GM12878 (cell line): ENCODE results near the gene CACNA1H. TPM values are rescaled to one million over a fixed set of nuclear protein-coding genes. Genes with fewer than 3 reads are reported as not detected.

Experiments
- ATAC-seq: fragments of 200-7000 bp; cut with Tn5 transposase; 3 replicates; pipeline ENCODE4 v1.9.1; 2020; ENCODE audit warnings: mild to moderate bottlenecking, moderate library complexity
- BruUV-seq: library from RNA; stranded (reverse); fragments of 400-500 nt; replicated peaks from 2 replicates; lab custom pipeline; 2021; lab: Mats Ljungman, UMichigan
- CTCF ChIA-PET: fragments of 300-600 bp; sonication (Branson Sonifier 250); formaldehyde crosslinking; extraction: SDS; loops from one replicate; lab custom pipeline; 2021; ENCODE audit warnings: inconsistent platforms; lab: Yijun Ruan, JAX
- POLR2A ChIA-PET: fragments of 350-600 bp; formaldehyde crosslinking; extraction: SDS; loops from one replicate; lab custom pipeline; 2021; ENCODE audit warnings: inconsistent platforms; lab: Charles Lee
- RAD21 ChIA-PET: fragments of 300-600 bp; sonication (Branson Sonifier 250); formaldehyde crosslinking; loops from one replicate; lab custom pipeline; 2023; ENCODE audit warnings: antibody characterized with exemption; ENCODE audit not compliant: unreplicated experiment; lab: Charles Lee
- SMC1A ChIA-PET: fragments of 300-600 bp; sonication (Branson Sonifier 250); formaldehyde crosslinking; loops from one replicate; lab custom pipeline; 2023; ENCODE audit not compliant: unreplicated experiment, uncharacterized antibody; lab: Charles Lee
- DNase-seq: peaks from one replicate; pipeline ENCODE4 v3.0.0-alpha.2; 2011; ENCODE audit warnings: low read depth, low spot score
- FAIRE-seq: peaks from 3 replicates; lab custom pipeline; 2011; peaks lifted over from hg19 to GRCh38; lab: Jason Lieb, UNC
- H2AFZ ChIP-seq: 2 replicates; pipeline ENCODE4 v1.6.0; 2011; ENCODE audit warnings: low read depth, low read length, control low read depth; ENCODE audit not compliant: control insufficient read depth
- H3K27ac ChIP-seq: 2 replicates; pipeline ENCODE4 v1.5.1; 2011; ENCODE audit warnings: control low read depth; ENCODE audit not compliant: control insufficient read depth, insufficient read depth
- H3K27me3 ChIP-seq, 2 experiments: replicated peaks in 1 of 2; 2 replicates each; pipeline versions ENCODE4 v1.6.0 to v1.6.1; 2011; ENCODE audit warnings: low read length in 1 of 2; ENCODE audit not compliant: control insufficient read depth in 2 of 2, insufficient read depth in 2 of 2
- H3K36me3 ChIP-seq, 2 experiments: 2 replicates each; pipeline ENCODE4 v1.5.1; 2011; ENCODE audit warnings: low read length in 1 of 2; ENCODE audit not compliant: control insufficient read depth in 2 of 2, insufficient read depth in 2 of 2
- H3K4me1 ChIP-seq: 2 replicates; pipeline ENCODE4 v1.6.1; 2011; ENCODE audit warnings: mild to moderate bottlenecking, low read length, moderate library complexity, mixed read lengths; ENCODE audit not compliant: control insufficient read depth, insufficient read depth
- H3K4me2 ChIP-seq: 2 replicates; pipeline ENCODE4 v1.6.0; 2011; ENCODE audit warnings: control low read depth; ENCODE audit not compliant: control insufficient read depth, insufficient read depth
- H3K4me3 ChIP-seq: fragments of 200-600 bp; sonication (generic); 2 replicates; pipeline ENCODE4 v1.5.1; 2016
- H3K79me2 ChIP-seq: 2 replicates; pipeline ENCODE4 v1.6.0; 2011; ENCODE audit warnings: low read length; ENCODE audit not compliant: control insufficient read depth, insufficient read depth
- H3K9ac ChIP-seq: 2 replicates; pipeline ENCODE4 v1.8.0; 2011; ENCODE audit warnings: low read length, control low read depth, mixed read lengths; ENCODE audit not compliant: control insufficient read depth, insufficient read depth
- H3K9me3 ChIP-seq: replicated peaks from 3 replicates; pipeline ENCODE4 v1.5.1; 2011; ENCODE audit warnings: mild to moderate bottlenecking, low read length; ENCODE audit not compliant: control insufficient read depth, insufficient read depth
- H4K20me1 ChIP-seq: 2 replicates; pipeline ENCODE4 v1.6.0; 2011; ENCODE audit not compliant: control insufficient read depth, insufficient read depth
- BMI1 ChIP-seq: fragments of 450-650 bp; IDR thresholded peaks from 2 replicates; pipeline ENCODE4 v1.6.1; 2016; ENCODE audit warnings: mild to moderate bottlenecking, moderate library complexity, borderline replicate concordance
- CBX5 ChIP-seq: sonication (generic); IDR thresholded peaks from 2 replicates; pipeline ENCODE4 v1.6.1; 2016; ENCODE audit warnings: low read depth, moderate library complexity, mild to moderate bottlenecking, inconsistent platforms
- CHD2 ChIP-seq: IDR thresholded peaks from 2 replicates; pipeline ENCODE4 v1.6.1; 2011; ENCODE audit warnings: low read depth, low read length, improper control_type of control experiment, borderline replicate concordance
- CREB1 ChIP-seq: IDR thresholded peaks from 2 replicates; pipeline ENCODE4 v1.6.1; 2012; ENCODE audit warnings: low read depth, mild to moderate bottlenecking, inconsistent platforms
- E2F4 ChIP-seq: IDR thresholded peaks from 2 replicates; pipeline ENCODE4 v1.6.1; 2012; ENCODE audit warnings: low read depth, low read length, improper control_type of control experiment
- EP300 ChIP-seq, 2 experiments: fragments of 150-350 bp in 1 of 2; IDR thresholded peaks; 2 replicates each; pipeline ENCODE4 v1.6.1; 2011 to 2012; ENCODE audit warnings: low read depth in 2 of 2, low read length in 2 of 2, borderline replicate concordance in 1 of 2, improper control_type of control experiment in 1 of 2, inconsistent platforms in 1 of 2; ENCODE audit not compliant: control insufficient read depth in 1 of 2
- GABPA ChIP-seq: IDR thresholded peaks from 2 replicates; pipeline ENCODE4 v1.6.1; 2014; ENCODE audit warnings: antibody characterized with exemption, low read depth, mild to moderate bottlenecking, inconsistent platforms
- MEF2B ChIP-seq: fragments of 450-650 bp; IDR thresholded peaks from 2 replicates; pipeline ENCODE4 v1.6.1; 2018; ENCODE audit warnings: mild to moderate bottlenecking, moderate library complexity; ENCODE audit not compliant: partially characterized antibody, poor library complexity, severe bottlenecking
- PKNOX1 ChIP-seq: fragments of 450-650 bp; IDR thresholded peaks from 2 replicates; pipeline ENCODE4 v1.6.1; 2016; ENCODE audit warnings: mild to moderate bottlenecking
- RUNX3 ChIP-seq: IDR thresholded peaks from 2 replicates; pipeline ENCODE4 v1.6.1; 2012; ENCODE audit warnings: low read length, inconsistent platforms
- SMAD5 ChIP-seq: IDR thresholded peaks from 2 replicates; pipeline ENCODE4 v1.6.1; 2016; ENCODE audit warnings: antibody characterized with exemption, low read depth
- SRF ChIP-seq, 2 experiments: IDR thresholded peaks; 2 replicates each; pipeline ENCODE4 v1.6.1; 2011; ENCODE audit warnings: low read depth in 2 of 2, low read length in 2 of 2, mild to moderate bottlenecking in 1 of 2, moderate library complexity in 1 of 2
- STAT1 ChIP-seq: fragments of 450-650 bp; conservative IDR thresholded peaks from 2 replicates; pipeline ENCODE4 v1.6.1; 2014; ENCODE audit warnings: antibody characterized with exemption, mild to moderate bottlenecking
- ZNF384 ChIP-seq: IDR thresholded peaks from 2 replicates; pipeline ENCODE4 v1.6.1; 2012; ENCODE audit warnings: low read depth, mild to moderate bottlenecking, low read length, improper control_type of control experiment, borderline replicate concordance
- WGBS: methylation state at CpG from one replicate; pipeline ENCODE4 v1.1.6; 2016; ENCODE audit warnings: low lambda C conversion rate; ENCODE audit not compliant: insufficient replicate concordance, insufficient coverage; ENCODE audit errors: missing lambda C conversion rate; 5-methylcytosine and 5-hydroxymethylcytosine counted together
- in situ Hi-C: fragments of 300-500 bp; cut with MboI; formaldehyde crosslinking; loops from 9 replicates; pipeline ENCODE4 v1.14.3; 2018; ENCODE audit warnings: mixed read lengths
- intact Hi-C: fragments of 100-400 bp; cut with micrococcal nuclease; formaldehyde crosslinking; loops from one replicate; pipeline ENCODE4 v1.14.2; 2022; ENCODE audit not compliant: unreplicated experiment
- polyA plus RNA-seq, 11 experiments: library from polyadenylated mRNA; depleted of rRNA in 4 of 11; unstranded in 6 of 11; stranded (reverse) in 5 of 11; fragments of >200 nt; fragmentation: Nextera tagmentation in 4 of 11; fragmentation: Illumina TruSeq in 1 of 11; extraction: Ambion mirVana in 4 of 11; extraction: Trizol in 1 of 11; gene quantifications; 1 replicate in 1 of 11; 2 replicates in 10 of 11; pipeline versions ENCODE4 v1.2.1 to v1.2.3, GENCODE V29; 2011 to 2016; ENCODE audit warnings: inconsistent platforms in 2 of 11, missing spikeins in 2 of 11, low read depth in 1 of 11
- total RNA-seq, 4 experiments: library from RNA; depleted of rRNA in 3 of 4; stranded (reverse); fragments of >200 nt in 3 of 4; fragmentation: Illumina TruSeq in 1 of 4; extraction: Trizol in 1 of 4; gene quantifications; 2 replicates each; pipeline versions ENCODE4 v1.2.1 to v1.2.3, GENCODE V29; 2013 to 2021
- TF ChIP-seq, protein P1 (sequence below): IDR thresholded peaks from 2 replicates; pipeline ENCODE4 v1.6.1; 2011; ENCODE audit warnings: low read depth, low read length, improper control_type of control experiment, borderline replicate concordance
- TF ChIP-seq, protein P2 (sequence below): fragments of 450-650 bp; IDR thresholded peaks from 2 replicates; pipeline ENCODE4 v1.6.1; 2018; ENCODE audit warnings: mild to moderate bottlenecking, low read depth, moderate library complexity; ENCODE audit not compliant: partially characterized antibody

Gene CACNA1H
- total and polyA plus RNA-seq, 10 of the 15 experiments (the other 5 are each of a cell fraction or from before 2014, with no cell fraction given): 0.03 to 0.54 TPM; not detected in 8

DNA sequence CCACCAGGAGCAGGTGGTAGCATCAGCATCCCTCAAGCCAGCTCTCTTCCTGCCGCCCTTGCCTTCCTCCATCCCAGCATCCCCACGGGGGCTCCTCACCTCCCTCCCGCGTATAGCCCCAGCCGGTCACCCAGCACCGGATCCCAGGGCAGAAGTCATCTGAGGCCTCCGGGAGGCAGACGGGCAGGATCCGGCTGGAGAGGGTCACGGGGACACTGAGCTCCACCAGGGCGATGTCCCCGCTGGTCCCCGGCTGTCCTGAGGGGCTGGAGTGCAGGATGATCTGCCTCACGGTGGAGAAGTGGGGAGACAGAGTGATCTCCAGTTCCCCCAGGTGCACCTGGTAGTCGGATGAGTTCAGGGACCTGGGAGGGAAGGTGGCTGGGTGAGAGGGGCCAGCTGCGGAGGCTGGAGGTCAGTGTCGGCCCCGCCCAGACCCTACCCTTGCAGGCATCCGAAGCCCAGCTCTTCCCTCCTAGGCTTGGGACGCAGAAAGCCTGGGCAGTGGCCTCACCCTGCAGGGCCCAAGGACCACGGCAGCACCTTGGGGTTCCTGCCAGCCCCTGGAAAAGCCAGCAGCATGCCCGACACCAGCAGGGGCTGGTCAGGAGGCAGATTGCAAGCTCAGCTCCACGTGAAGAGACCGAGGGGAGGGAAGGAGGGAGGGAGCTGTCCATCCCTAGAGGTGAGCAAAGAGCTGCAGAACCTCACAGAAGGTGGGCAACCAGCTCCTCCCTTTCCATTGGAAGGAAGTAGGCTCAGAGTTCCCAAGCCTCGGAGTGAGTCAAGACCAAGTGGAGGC is 69.8 kb downstream of the CACNA1H start:
- H3K9me3 ChIP-seq: no peaks in the 10 kb centered on the region
- ChIA-PET POLR2A (no interaction called here), CTCF (no interaction called here), SMC1A (no interaction called here), RAD21 (no interaction called here)
- H3K4me2 ChIP-seq: no peak overlapping the region
- no peak overlapping the region for H3K27ac ChIP-seq
- no peak overlapping the region for H3K9ac ChIP-seq
- no peaks in the 10 kb centered on the region for H3K36me3 ChIP-seq
- no peak for ATAC-seq
- H3K4me1 ChIP-seq: no peaks in the 10 kb centered on the region
- BruUV-seq: no TSS peak
- H4K20me1 ChIP-seq: no peaks in the 10 kb centered on the region
- H3K27me3 ChIP-seq: no peaks in the 10 kb centered on the region; a peak in 1 of 4 replicates
- DNase-seq: no peak
- intact Hi-C loops: no loop called here
- H2AFZ ChIP-seq: no peak overlapping the region
- no peak overlapping the region for H3K4me3 ChIP-seq
- WGBS: 43% methylated on average over 24 of the region's 25 CpGs
- no peak for FAIRE-seq
- in situ Hi-C loops: no loop called here
- no peaks in the 10 kb centered on the region for H3K79me2 ChIP-seq
- TF ChIP-seq SRF (IDR thresholded peaks at IDR 0.05; ENCODE audit: low read depth in 2 of 2, low read length in 2 of 2) (no peak), GABPA (no peak), ZNF384 (no peak), CBX5 (no peak), PKNOX1 (no peak), STAT1 (no peak), CREB1 (no peak), RUNX3 (no peak), BMI1 (no peak), MEF2B (no peak), CHD2 (no peak), E2F4 (no peak), EP300 (IDR thresholded peaks at IDR 0.05; ENCODE audit: borderline replicate concordance in 1 of 2, control insufficient read depth in 1 of 2, low read depth in 2 of 2, low read length in 2 of 2) (no peak), SMAD5 (no peak)
- TF ChIP-seq, protein P1, sequence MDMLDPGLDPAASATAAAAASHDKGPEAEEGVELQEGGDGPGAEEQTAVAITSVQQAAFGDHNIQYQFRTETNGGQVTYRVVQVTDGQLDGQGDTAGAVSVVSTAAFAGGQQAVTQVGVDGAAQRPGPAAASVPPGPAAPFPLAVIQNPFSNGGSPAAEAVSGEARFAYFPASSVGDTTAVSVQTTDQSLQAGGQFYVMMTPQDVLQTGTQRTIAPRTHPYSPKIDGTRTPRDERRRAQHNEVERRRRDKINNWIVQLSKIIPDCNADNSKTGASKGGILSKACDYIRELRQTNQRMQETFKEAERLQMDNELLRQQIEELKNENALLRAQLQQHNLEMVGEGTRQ: no peak
- TF ChIP-seq, protein P2, sequence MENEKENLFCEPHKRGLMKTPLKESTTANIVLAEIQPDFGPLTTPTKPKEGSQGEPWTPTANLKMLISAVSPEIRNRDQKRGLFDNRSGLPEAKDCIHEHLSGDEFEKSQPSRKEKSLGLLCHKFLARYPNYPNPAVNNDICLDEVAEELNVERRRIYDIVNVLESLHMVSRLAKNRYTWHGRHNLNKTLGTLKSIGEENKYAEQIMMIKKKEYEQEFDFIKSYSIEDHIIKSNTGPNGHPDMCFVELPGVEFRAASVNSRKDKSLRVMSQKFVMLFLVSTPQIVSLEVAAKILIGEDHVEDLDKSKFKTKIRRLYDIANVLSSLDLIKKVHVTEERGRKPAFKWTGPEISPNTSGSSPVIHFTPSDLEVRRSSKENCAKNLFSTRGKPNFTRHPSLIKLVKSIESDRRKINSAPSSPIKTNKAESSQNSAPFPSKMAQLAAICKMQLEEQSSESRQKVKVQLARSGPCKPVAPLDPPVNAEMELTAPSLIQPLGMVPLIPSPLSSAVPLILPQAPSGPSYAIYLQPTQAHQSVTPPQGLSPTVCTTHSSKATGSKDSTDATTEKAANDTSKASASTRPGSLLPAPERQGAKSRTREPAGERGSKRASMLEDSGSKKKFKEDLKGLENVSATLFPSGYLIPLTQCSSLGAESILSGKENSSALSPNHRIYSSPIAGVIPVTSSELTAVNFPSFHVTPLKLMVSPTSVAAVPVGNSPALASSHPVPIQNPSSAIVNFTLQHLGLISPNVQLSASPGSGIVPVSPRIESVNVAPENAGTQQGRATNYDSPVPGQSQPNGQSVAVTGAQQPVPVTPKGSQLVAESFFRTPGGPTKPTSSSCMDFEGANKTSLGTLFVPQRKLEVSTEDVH: no peak
